Measurements from ENCODE around the gene RFESD.
"Not testable (repeated sequence)": the region's sequence is repeated elsewhere in the genome, so short reads cannot be mapped to it uniquely, and the experiment has no call there.

RFESD gene

DNA sequence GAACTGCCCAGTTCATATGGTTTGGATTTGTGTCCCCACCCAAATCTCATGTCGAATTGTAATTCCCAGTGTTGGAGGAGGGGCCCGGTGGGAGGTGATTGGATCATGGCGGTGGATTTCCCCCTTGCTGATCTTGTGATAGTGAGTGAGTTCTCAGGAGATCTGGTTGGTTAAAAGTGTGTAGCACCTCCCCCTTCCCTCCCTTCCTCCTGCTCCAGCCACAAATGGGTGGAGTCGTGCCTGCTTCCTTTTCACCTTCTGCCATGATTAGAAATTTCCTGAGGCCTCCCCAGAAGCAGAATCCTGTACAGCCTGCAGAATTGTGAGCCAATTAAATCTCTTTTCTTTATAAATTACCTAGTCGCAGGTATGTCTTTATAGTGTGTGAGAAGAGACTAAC is 59.6 kb downstream of the RFESD start:
- not testable (repeated sequence) for DNase-seq (ENCODE audit: low read depth in 2 of 3, low spot score in 1 of 3)

DNA sequence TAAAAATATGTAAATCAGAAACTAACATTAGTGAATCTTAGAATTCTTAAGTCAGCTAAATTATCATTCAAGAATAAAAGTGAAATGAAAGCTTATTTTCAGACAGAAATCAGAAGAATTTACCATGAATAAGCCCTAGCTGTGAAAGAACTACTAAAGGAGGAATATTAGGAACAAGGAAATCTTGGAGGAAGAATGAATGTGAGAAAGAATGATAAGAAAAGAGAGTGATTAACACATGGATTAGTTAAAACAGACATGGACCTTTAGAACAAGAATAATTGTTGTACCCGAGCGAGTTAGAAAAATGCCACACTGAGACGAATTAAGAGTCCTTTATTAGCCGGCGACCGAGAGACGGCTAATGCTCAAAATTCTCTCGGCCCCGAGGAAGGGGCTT is 60.5 kb downstream of the RFESD start:
- DNase-seq (ENCODE audit: low read depth in 2 of 3, low spot score in 1 of 3) = no peak
